Uterus (tissue), 4 donors: ENCODE measurements around the gene SUCLG2. TPM values are rescaled to one million over a fixed set of nuclear protein-coding genes. Genes with fewer than 3 reads are reported as not detected.

Experiments used
- DNase-seq, 2 donors: peaks; one replicate each; pipeline ENCODE4 v3.0.0-alpha.2; 2019 to 2020
- H3K27ac ChIP-seq, 2 donors: fragments of 200-600 bp; sonication (generic); 1 replicate in 1 of 2; 2 replicates in 1 of 2; pipeline ENCODE4 v1.5.1; 2016 to 2018
- H3K27me3 ChIP-seq, 2 donors: fragments of 200-600 bp; sonication (generic); one replicate each; pipeline ENCODE4 v1.5.1; 2018 to 2019; ENCODE audit warnings: control low read depth in 1 of 2
- H3K36me3 ChIP-seq, 2 donors: fragments of 200-600 bp; sonication (generic); one replicate each; pipeline ENCODE4 v1.5.1; 2019; ENCODE audit warnings: control low read depth in 1 of 2
- H3K4me1 ChIP-seq, 2 donors: fragments of 200-600 bp; sonication (generic); one replicate each; pipeline ENCODE4 v1.5.1; 2018 to 2019; ENCODE audit warnings: control low read depth in 1 of 2
- H3K4me3 ChIP-seq, 2 donors: fragments of 200-600 bp; sonication (generic); 1 replicate in 1 of 2; 2 replicates in 1 of 2; pipeline ENCODE4 v1.5.1; 2018 to 2019; ENCODE audit warnings: mild to moderate bottlenecking in 1 of 2
- H3K9me3 ChIP-seq, 2 donors: fragments of 200-600 bp; sonication (generic); one replicate each; pipeline ENCODE4 v1.5.1; 2019; ENCODE audit warnings: control low read depth in 1 of 2
- CTCF ChIP-seq, 4 experiments: fragments of 200-600 bp in 2 of 4; fragments of 450-650 bp in 2 of 4; sonication (generic) in 2 of 4; IDR thresholded peaks; one replicate each; pipeline ENCODE4 v1.5.1; 2016 to 2019; ENCODE audit warnings: antibody characterized with exemption in 4 of 4, mild to moderate bottlenecking in 2 of 4, moderate library complexity in 1 of 4
- POLR2A ChIP-seq, 2 donors: fragments of 450-650 bp; IDR thresholded peaks; one replicate each; pipeline ENCODE4 v1.6.1; 2016; ENCODE audit warnings: antibody characterized with exemption in 2 of 2, mild to moderate bottlenecking in 1 of 2, moderate library complexity in 1 of 2
- intact Hi-C: fragments of 100-400 bp; cut with DNase I; formaldehyde crosslinking; loops from one replicate; pipeline ENCODE4 v1.15.1; 2023; ENCODE audit warnings: low total_unique reads
- total RNA-seq, 4 donors: library from RNA; depleted of rRNA in 3 of 4; stranded (reverse); fragments of >200 nt in 3 of 4; gene quantifications; one replicate each; pipeline versions ENCODE4 v1.1.0 to v1.2.4, GENCODE V29; 2014 to 2023
- donor health status: DM: yes; HTN: yes; CAD: no.

SUCLG2 gene
- total RNA-seq, 4 donors from 2014 or later, result 30.5 to 77.0 (median 45.2) TPM

GRCh38 chr3:67495751-67496150, 158.7 kb downstream of the SUCLG2 start:
- Histone ChIP-seq H3K27ac (no peak overlapping the region), H3K4me1 (no peaks in the 10 kb centered on the region), H3K36me3 (no peaks in the 10 kb centered on the region), H3K4me3 (no peak overlapping the region), H3K9me3 (no peaks in the 10 kb centered on the region), H3K27me3 (no peaks in the 10 kb centered on the region)
- TF ChIP-seq POLR2A (IDR thresholded peaks at IDR 0.05) (no peak), CTCF (IDR thresholded peaks at IDR 0.05) (no peak)
- DNase-seq, result no peak
- intact Hi-C loops, result no loop called here

- Histone ChIP-seq H3K36me3 (no peaks in the 10 kb centered on the region), H3K4me1 (no peaks in the 10 kb centered on the region), H3K9me3 (no peaks in the 10 kb centered on the region), H3K4me3 (no peak overlapping the region), H3K27me3 (no peaks in the 10 kb centered on the region), H3K27ac (no peak overlapping the region)
- no peak for TF ChIP-seq CTCF (IDR thresholded peaks at IDR 0.05)
- no peak for TF ChIP-seq POLR2A (IDR thresholded peaks at IDR 0.05)
- no peak for DNase-seq
- intact Hi-C loops, result no loop called here
These were observed 160.6 kb downstream of the SUCLG2 start for GRCh38 chr3:67493808-67494207.

- TF ChIP-seq CTCF (IDR thresholded peaks at IDR 0.05) (no peak), POLR2A (IDR thresholded peaks at IDR 0.05) (no peak)
- Histone ChIP-seq H3K36me3 (no peaks in the 10 kb centered on the region), H3K27me3 (no peaks in the 10 kb centered on the region), H3K9me3 (no peaks in the 10 kb centered on the region), H3K27ac (peak overlapping the region in 1 of 2 donors; percentile 53), H3K4me1 (no peaks in the 10 kb centered on the region), H3K4me3 (no peak overlapping the region)
- intact Hi-C loops, result no loop called here
- no peak for DNase-seq
These were observed 163.8 kb downstream of the SUCLG2 start for GRCh38 chr3:67490658-67491057.

GRCh38 chr3:67489816-67490215, 164.6 kb downstream of the SUCLG2 start:
- no peaks in the 10 kb centered on the region for H3K9me3 ChIP-seq
- H3K4me1 ChIP-seq, result no peaks in the 10 kb centered on the region
- no peaks in the 10 kb centered on the region for H3K36me3 ChIP-seq
- no peak for TF ChIP-seq POLR2A (IDR thresholded peaks at IDR 0.05)
- no peak for TF ChIP-seq CTCF (IDR thresholded peaks at IDR 0.05)
- H3K4me3 ChIP-seq, result no peak overlapping the region
- H3K27me3 ChIP-seq, result no peaks in the 10 kb centered on the region
- no peak for DNase-seq
- intact Hi-C loops, result no loop called here
- H3K27ac ChIP-seq, result peak overlapping the region in 1 of 2 donors; percentile 53

- H3K36me3 ChIP-seq, result no peaks in the 10 kb centered on the region
- no peaks in the 10 kb centered on the region for H3K4me1 ChIP-seq
- H3K27ac ChIP-seq, result no peak overlapping the region
- H3K9me3 ChIP-seq, result no peaks in the 10 kb centered on the region
- no peak for DNase-seq
- no peak for TF ChIP-seq CTCF (IDR thresholded peaks at IDR 0.05)
- no peak for TF ChIP-seq POLR2A (IDR thresholded peaks at IDR 0.05)
- intact Hi-C loops, result no loop called here
- no peak overlapping the region for H3K4me3 ChIP-seq
- H3K27me3 ChIP-seq, result no peaks in the 10 kb centered on the region
These were observed 166.8 kb downstream of the SUCLG2 start for GRCh38 chr3:67487564-67488114.
